Activated naive CD4-positive, alpha-beta T cell treated with Interleukin-2 at 50 U/mL for 16 hours (primary cell): Measurements from ENCODE around the gene CBFA2T3.

Source experiments
- DNase-seq: peaks from one replicate; pipeline ENCODE4 v3.0.0-alpha.2; 2020

Gene CBFA2T3

GRCh38 chr16:88957887-88958577 is 19.0 kb downstream of the CBFA2T3 start:
- peak; percentile 15 for DNase-seq

DNA sequence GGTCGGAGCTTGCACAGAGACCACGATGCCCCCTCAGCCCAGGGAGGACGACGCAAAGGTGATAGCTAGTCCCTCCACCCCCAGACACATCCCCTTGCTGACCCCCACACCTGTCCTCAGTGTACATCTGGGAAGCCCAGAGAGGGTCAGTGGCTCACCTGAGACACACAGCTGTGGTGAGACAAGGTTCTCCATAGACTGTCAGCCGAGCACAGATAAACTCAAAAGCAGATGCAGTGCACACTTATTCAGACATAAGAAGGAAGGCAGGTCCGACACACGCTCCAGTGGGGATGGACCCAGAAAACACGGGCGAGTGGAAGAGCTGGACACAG is 19.6 kb downstream of the CBFA2T3 start:
- no peak for DNase-seq

DNA sequence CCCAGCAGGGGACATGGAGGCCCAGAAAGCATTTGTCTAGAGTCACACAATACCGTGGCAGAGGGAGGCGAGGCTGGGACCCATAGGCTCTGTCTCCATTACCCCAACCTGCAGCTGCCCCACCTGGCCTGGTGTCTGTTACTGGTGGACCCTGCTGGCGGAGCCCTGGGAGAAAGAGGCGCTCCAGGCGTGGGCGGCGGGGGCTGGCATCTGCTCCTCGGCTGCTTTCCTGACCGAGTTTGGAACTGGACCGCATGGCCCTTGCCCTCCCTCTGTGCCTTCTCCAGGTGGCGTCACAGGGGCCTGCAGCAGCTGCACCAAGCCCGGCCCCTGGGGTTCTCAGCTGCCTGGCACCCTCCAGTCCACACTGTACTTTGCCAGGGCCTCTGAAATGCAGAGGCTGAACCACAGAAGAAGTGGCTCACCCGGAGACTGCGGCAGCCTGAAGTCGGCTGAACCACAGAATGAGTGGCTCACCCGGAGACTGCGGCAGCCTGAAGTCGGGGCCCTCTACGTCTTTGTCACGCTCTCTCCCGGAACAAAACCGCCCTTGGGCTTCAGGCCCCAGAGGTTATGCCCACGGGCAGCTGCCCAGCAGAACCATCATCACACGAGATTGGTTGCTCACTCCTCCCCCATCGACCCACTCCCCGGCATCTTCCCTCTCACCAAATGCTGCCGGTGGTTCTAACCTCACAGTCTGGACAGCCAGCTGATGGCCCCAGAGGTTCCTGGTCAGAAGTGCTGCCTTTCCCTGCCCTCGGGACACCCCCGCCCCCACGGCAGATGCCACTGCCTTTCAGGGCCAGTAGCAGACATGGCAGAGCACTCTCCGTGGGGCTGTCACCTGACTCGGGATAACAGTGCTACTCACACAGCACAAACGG is 20.2 kb downstream of the CBFA2T3 start:
- DNase-seq, result no peak

GRCh38 chr16:88955906-88956305 is 21.1 kb downstream of the CBFA2T3 start:
- DNase-seq, result no peak

GRCh38 chr16:88953003-88953690 is 23.9 kb downstream of the CBFA2T3 start:
- no peak for DNase-seq

GRCh38 chr16:88951989-88952388 is 25.0 kb downstream of the CBFA2T3 start:
- no peak for DNase-seq

GRCh38 chr16:88951501-88951900 is 25.5 kb downstream of the CBFA2T3 start:
- no peak for DNase-seq

DNA sequence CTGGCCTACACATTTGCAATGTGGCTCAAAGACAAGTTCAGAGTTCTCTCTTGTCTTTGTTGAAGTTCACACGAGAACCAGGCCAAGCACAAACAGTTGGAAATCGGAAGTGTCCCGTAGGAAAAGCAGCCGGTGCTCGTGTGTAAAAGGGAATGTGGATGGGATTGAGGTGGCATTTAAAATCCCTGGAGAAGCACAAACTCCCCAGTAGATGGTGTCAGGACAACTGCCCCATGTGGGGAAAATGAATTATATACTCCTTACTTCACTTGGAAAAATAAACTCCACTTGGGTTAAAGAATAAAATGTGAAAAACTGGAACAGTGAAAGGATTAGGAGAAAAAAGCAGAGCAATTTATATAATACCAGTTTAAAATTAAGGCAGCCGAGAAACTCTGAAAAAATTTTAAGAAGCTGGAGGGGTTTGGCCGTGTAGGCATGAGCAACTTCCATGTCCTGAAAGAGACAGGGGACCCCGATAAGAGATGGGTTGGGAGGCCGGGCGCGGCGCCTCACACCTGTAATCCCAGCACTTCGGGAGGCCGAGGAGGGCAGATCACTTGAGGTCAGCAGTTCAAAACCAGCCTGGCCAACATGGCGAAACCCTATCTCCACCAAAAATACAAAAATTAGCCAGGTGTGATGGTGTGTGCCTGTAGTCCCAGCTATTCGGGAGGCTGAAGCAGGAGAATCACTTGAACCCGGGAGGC is 28.1 kb downstream of the CBFA2T3 start:
- DNase-seq, result no peak

DNA sequence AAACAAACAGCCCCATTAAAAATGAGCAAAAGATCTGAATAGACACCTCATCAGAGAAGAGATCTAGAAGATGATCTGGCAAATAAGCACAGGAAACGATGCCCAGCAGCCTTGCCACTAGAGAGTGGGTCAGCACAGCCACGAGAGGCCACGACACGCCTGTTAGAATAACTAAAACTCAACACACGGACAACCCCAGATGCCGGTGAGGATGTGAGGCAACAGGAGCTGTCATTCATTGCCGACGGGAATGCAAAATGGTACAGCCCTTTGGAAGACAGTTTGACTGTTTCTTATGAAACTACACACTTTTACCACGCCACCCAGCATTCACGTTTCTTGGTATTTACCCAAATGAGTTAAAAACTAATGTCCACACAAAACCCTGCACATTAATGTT is 31.5 kb downstream of the CBFA2T3 start:
- no peak for DNase-seq

GRCh38 chr16:88943741-88944140 is 33.3 kb downstream of the CBFA2T3 start:
- DNase-seq, result no peak

DNA sequence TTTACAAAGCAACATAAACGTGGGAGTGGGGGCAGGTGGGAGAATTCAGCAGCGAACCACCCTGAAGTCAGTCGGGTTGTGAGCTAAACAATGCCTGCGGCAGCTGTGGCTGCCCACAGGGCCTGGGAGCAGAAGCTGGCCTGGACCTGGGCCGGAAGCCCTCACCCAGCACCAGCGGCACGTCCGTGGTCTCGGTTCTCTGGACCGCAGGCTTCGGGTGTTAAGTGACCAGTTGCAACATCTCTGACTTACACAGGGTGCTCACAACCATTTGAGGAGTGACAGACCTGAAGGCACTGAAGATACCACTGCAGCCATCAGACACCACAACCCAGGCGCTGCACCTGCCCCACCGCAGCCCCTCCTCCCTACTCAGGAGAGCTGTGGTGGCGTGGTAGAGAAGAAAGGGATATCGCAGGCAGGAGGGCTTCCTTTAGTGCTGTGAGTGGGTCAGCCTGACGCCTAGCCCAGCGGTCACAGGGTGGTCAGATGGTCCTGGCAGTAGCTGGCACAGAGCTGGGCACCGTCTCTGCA is 33.8 kb downstream of the CBFA2T3 start:
- no peak for DNase-seq

GRCh38 chr16:88941913-88942909 is 34.8 kb downstream of the CBFA2T3 start:
- peak; percentile 60 for DNase-seq

DNA sequence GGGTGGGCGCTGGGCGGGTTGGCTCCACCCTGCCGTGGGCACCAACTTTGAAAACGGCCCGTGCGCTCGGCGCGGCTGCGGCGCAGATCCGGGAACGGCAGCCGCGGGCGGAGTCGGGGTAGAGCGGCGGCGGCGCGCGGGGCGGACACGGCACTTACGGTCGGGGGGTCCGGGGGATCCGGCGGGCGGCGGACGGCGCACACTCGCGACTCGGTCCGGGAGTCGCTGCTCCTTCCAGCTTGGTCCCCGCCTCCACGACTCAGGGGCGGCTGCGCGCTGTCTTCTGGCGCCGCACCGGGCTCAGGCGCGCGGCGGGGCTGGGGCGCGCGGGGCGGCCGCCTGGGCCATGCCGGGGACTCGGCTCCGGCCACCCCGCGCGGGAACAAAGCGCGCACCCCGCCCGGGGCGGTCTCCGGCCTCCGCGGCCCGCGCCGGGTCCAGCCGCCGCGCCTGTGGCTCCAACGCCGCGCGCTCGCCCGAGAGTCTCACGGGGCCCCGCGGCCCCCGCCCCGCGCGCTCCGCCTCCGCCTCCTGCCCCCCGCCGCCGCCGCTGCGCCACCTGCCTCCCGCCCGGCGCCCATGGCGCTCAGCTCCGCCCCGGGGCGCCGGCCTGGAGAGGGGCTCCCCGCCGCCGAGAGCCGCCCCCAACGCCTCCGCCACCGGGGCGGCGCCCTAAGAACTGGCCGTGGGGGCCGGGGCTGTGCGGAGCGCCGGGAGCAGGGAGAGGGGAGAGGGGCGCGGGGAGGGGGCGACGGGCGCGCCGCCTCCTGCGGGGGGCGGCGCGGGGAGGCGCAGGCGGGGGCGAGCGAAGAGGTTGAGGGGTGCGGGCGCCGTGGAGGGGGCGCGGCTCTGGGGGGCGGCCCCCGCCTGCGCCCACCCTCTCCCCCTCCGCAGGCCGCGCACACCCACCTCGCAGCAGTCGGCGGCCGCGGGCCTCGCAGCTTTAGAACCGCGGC is 35.9 kb downstream of the CBFA2T3 start:
- no peak for DNase-seq

DNA sequence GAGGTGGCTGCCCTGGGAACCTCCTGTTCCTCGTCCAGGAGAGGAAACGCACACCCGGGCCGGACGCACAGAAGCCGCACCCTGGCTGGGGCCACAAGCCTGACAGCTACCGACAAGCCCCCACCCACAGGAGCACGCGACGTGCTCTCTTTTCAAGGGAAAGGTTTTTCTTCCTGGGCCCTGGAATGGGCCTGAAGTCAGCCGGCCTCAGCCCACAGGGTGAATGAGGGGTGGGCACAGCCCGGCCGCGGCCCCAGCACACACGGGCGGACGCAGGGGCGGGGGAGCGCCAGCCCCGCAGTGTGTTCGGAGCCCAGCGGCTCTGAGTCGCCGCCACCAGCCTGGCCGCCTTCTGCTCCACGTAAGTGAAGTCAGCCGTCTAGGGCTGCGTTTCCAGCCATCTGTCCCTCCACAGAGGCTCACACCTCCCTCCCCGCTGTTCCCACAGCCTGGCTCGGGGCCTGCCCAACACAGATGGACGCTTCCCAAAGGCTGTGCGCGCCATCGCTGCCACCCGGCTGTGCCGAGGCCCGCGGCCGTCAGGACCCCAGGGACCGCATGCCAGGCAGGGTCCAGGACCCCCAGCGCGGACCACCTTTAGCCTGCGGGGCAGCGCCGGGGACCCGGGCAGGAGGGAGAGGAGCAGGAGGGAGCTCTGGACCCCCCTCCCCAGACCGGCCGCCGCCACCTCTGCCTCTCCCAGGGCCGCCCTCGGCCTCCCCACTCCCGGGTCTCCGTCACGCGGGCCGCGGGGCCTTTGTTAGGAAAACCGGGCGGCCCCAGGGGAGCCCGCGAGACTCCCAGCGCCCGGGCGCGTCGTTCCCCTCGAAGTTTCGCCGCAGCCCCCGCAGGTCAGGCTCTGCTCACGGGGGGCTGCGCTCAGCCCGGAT is 36.8 kb downstream of the CBFA2T3 start:
- DNase-seq, result peak; percentile 14

- no peak for DNase-seq
These were observed 37.6 kb downstream of the CBFA2T3 start for GRCh38 chr16:88939245-88939971.

GRCh38 chr16:88938777-88939244 is 38.2 kb downstream of the CBFA2T3 start:
- no peak for DNase-seq

DNA sequence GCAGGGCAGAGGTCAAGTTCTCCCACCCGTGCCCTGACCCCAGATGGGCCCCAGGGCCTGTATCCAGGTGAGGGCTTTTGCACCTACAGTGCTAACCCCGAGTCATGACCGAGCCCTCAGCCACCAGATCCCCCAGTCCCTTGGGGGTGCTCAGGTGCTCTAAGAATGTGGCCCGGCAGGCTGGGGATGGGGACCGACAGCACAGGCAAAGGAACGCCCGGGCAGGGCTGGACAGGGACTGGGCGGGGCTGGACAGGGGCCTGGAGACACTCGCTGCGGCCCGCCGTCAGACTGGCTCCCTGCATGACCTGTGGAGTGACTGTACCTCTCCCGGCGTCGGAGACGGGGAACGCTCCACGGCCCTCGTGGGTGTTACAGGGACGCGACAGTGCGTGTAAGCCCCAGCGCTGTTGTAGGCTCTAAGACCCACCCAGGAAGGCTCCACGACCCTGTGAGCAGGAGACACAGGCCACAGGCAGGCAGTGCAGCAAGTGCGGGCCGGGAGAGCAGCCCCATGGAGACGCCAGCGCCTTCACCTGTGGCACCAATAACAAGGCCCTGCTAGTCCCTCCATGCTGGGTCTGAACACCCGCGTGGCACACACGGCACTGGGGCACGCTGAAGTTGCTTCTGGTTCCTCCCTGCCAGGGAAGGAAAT is 38.8 kb downstream of the CBFA2T3 start:
- DNase-seq, result no peak

- DNase-seq, result no peak
These were observed 39.8 kb downstream of the CBFA2T3 start for GRCh38 chr16:88937206-88937621.
